Stimulated activated CD8-positive, alpha-beta memory T cell treated with anti-CD3 and anti-CD28 coated beads, Interleukin-2, amount 100 ng/mL, for 48 hours (primary cell): ENCODE results near the gene STK36.

Source experiments
- DNase-seq, 2 donors: peaks; one replicate each; pipeline ENCODE4 v3.0.0-alpha.2; 2020; ENCODE audit warnings: low read depth in 2 of 2

The STK36 gene

GRCh38 chr2:218720048-218721041 is 48.5 kb downstream of the STK36 start:
- no peak for DNase-seq

GRCh38 chr2:218721488-218721887 is 49.6 kb downstream of the STK36 start:
- DNase-seq = no peak

- no peak for DNase-seq
Observed at GRCh38 chr2:218721934-218722333, 50.0 kb downstream of the STK36 start.

GRCh38 chr2:218722419-218722818 is 50.5 kb downstream of the STK36 start:
- no peak for DNase-seq

DNA sequence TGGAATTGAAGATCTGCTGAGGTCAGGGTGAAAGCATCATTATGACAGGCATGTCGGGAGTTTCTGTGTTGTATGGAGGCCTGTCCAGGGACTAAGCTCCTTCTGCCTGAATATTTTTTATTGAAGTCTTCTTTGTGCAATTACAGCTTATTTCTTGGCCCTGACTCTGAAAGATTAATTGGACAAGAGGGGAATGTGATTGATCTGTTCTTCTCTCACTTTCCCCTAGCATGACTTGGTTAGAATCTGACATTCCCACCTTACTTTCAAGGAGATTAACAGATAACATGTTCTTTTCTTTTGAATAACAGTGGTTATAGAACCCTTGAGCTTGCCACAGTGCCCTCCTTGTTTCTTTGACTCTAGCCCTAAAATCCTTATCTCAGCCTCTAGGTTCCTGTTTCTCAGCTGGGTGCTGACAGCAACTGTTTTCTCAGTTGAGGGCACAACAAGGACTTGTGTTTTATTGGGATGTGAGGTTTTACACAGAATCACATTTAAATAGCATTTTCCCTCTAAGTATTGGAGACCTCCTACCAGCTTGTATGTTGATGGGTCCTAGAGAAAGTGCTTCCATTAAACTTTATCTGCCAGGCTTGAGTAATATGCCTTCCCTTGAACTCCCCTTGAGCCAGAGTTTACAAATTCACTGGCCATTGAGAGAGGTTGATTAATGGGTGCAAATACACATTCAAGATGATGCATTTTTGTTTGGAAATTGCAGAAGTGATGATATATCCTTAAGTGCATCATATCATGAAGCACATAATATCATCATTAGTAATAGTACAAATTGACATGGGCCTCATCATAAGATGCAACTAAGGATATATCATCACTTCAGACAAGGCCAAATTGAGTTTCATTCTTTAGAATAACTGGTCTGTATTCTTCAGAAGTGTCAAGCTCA is 51.2 kb downstream of the STK36 start:
- DNase-seq = no peak

GRCh38 chr2:218726004-218726574 is 54.2 kb downstream of the STK36 start:
- DNase-seq = no peak

DNA sequence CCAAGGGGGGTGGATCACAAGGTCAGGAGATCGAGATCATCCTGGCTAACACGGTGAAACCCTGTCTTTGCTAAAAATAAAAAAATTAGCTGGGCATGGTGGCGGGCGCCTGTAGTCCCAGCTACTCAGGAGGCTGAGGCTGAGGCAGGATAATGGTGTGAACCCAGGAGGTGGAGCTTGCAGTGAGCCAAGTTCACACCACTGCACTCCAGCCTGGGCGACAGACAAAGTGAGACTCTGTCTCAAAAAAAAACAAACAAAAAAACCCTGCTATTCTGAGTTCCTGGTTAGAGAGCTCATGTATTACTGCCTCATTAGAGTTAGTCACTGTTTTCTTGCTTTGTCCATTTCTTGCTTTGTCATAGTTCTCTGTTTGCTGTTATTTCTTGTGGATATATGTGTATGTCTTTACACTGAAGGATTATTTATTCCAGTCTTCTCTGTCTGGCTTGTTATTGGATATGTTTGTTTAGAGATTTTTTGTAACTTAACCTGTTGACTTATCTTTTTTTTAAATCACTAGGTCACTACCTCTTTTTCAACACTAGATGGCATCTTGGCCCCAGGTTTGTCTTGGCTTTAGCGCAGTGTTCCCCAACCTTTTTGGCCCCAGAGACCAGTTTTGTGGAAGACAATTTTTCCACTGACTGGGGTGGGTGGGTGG is 55.7 kb downstream of the STK36 start:
- no peak for DNase-seq

- no peak for DNase-seq
Observed at GRCh38 chr2:218729640-218730039, 57.8 kb downstream of the STK36 start.

DNA sequence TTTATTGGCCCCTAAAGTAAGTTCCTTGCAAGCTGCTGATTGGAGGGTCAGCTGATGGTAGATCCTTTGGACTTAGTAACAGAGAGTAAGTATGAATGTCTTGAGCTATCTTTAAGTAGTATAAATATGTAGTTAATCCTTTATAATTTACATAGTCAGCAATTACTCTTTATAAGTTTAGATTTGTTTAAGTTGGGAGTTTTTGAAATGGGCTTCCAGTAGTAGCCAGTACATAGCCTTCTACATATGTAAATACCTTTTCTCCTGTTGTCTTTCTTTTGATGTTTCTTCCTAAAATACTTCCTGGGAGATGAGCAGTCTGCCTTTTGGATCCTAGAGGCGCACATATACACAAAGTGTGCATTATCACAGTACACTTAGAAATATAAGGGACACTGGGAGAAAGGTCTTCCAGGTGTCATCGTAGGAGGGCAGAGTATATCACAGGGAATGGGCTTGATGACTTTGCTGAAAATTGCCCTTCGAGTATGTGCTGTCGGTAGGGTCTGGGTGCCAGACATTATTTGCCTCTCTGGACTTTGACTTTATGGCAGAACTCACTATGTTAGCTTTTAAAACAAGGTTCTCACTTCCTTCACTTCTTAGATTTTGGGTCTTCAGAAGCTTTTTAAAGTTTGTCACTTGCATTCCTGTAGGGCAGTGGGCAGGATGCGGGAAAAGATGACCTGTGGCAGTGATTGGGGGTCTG is 60.3 kb downstream of the STK36 start:
- DNase-seq = no peak

GRCh38 chr2:218732761-218733158 is 60.9 kb downstream of the STK36 start:
- no peak for DNase-seq

GRCh38 chr2:218733171-218734021 is 61.5 kb downstream of the STK36 start:
- peak in 1 of 2 donors; percentile 11 for DNase-seq

GRCh38 chr2:218734190-218734975 is 62.5 kb downstream of the STK36 start:
- DNase-seq = no peak

- no peak for DNase-seq
Observed at GRCh38 chr2:218736531-218736930, 64.6 kb downstream of the STK36 start.

DNA sequence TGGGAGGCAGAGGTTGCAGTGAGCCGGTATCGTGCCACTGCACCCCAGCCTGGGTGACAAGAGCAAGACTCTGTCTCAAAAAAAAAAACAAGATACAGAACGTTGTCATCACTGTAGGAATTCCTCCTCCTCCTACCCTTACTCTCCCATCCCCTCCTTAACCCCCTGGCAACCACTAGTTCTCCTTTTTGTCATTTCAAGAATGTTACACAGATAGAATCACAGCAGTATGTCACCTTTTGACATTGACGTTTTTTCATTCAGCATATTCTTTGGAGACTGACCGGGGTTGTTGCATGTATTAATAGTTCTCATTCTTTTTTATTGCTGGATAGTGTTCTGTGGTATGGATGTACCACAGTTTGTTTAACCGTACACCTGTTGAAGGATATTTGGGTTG is 71.2 kb downstream of the STK36 start:
- DNase-seq = no peak

GRCh38 chr2:218744615-218745014 is 72.7 kb downstream of the STK36 start:
- no peak for DNase-seq

- DNase-seq = no peak
Observed at GRCh38 chr2:218745160-218745558, 73.3 kb downstream of the STK36 start.

DNA sequence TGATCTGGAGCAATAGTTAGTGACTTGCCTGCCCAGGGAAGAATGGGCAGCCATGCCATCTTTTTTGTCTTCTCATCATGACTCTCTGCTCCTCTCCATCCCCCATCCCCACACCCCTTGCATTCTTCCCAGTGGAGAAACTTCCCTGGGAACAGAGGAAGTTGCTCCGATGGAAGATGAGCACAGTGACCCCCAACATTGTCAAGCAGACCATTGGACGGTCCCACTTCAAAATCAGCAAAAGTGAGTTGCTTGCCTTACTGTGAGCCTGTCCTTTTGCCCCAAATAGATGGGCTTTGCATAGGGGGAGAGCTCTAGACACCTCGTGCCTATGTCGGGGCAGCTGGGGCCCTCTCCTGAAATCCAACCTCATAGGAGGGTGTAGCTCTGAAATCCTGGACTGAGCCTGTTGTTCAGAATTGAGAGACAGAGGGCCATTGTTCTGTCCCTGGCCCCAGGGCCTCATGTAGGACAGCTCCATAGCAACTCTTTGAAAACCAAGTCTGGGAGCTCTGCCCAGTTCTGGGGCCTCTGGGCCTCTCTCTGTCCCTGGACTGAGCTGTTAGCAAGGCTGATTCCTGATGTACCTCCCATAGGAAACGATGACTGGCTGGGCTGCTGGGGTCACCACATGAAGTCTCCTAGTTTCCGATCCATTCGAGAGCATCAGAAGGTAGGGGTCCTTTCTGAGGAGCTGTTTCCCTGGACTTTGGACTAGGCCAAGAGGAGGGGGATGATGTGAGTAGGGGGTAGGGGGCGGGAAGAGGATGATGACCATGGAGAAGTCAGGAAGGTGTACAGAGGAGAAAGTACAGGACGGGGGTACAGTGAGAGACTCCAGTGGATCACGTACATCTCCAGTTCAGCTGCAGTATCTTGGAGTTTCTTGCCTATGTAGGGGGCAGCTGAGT is 73.9 kb downstream of the STK36 start:
- no peak for DNase-seq

GRCh38 chr2:218746470-218746795 is 74.5 kb downstream of the STK36 start:
- DNase-seq = no peak
